Measurements from ENCODE around the gene ANKEF1.

Gene ANKEF1

GRCh38 chr20:10040070-10040975 lies 5.5 kb downstream of the ANKEF1 start:
- TF ChIP-seq MAX (IDR thresholded peaks at IDR 0.05; ENCODE audit: low read depth, low read length), result no peak
- no peak for TF ChIP-seq POLR2A (IDR thresholded peaks at IDR 0.05; ENCODE audit: extremely low read depth, insufficient read length)
- DNase-seq (ENCODE audit: low read depth), result no peak
- no peak overlapping the region for H3K4me3 ChIP-seq (ENCODE audit: low read depth, low read length)

GRCh38 chr20:10042086-10042485 lies 7.3 kb downstream of the ANKEF1 start:
- TF ChIP-seq MAX (IDR thresholded peaks at IDR 0.05; ENCODE audit: low read depth, low read length) (no peak), POLR2A (IDR thresholded peaks at IDR 0.05; ENCODE audit: extremely low read depth, insufficient read length) (no peak), MYC (IDR thresholded peaks at IDR 0.05; ENCODE audit: low read depth, low read length) (no peak), CTCF (IDR thresholded peaks at IDR 0.05; ENCODE audit: low read depth, low read length) (no peak)
- no peak overlapping the region for H3K4me3 ChIP-seq (ENCODE audit: low read depth, low read length)
- DNase-seq (ENCODE audit: low read depth), result no peak

GRCh38 chr20:10047427-10047826 lies 12.6 kb downstream of the ANKEF1 start:
- peak; percentile 9 for DNase-seq (ENCODE audit: low read depth)
- H3K4me3 ChIP-seq (ENCODE audit: low read depth, low read length), result no peak overlapping the region
- TF ChIP-seq MYC (IDR thresholded peaks at IDR 0.05; ENCODE audit: low read depth, low read length) (no peak), CTCF (IDR thresholded peaks at IDR 0.05; ENCODE audit: low read depth, low read length) (peak; percentile 28)

GRCh38 chr20:10051185-10051584 lies 16.4 kb downstream of the ANKEF1 start:
- no peak for DNase-seq (ENCODE audit: low read depth)
- TF ChIP-seq POLR2A (IDR thresholded peaks at IDR 0.05; ENCODE audit: extremely low read depth, insufficient read length), result no peak
- no peak overlapping the region for H3K4me3 ChIP-seq (ENCODE audit: low read depth, low read length)

GRCh38 chr20:10059006-10059405 lies 24.2 kb downstream of the ANKEF1 start:
- TF ChIP-seq POLR2A (IDR thresholded peaks at IDR 0.05; ENCODE audit: extremely low read depth, insufficient read length) (no peak), CTCF (IDR thresholded peaks at IDR 0.05; ENCODE audit: low read depth, low read length) (no peak), MAX (IDR thresholded peaks at IDR 0.05; ENCODE audit: low read depth, low read length) (no peak), MYC (IDR thresholded peaks at IDR 0.05; ENCODE audit: low read depth, low read length) (no peak)
- DNase-seq (ENCODE audit: low read depth), result no peak
- no peak overlapping the region for H3K4me3 ChIP-seq (ENCODE audit: low read depth, low read length)

- DNase-seq (ENCODE audit: low read depth), result peak; percentile 24
- H3K4me3 ChIP-seq (ENCODE audit: low read depth, low read length), result no peak overlapping the region
- TF ChIP-seq MAX (IDR thresholded peaks at IDR 0.05; ENCODE audit: low read depth, low read length) (no peak), MYC (IDR thresholded peaks at IDR 0.05; ENCODE audit: low read depth, low read length) (no peak), CTCF (IDR thresholded peaks at IDR 0.05; ENCODE audit: low read depth, low read length) (no peak), POLR2A (IDR thresholded peaks at IDR 0.05; ENCODE audit: extremely low read depth, insufficient read length) (no peak)
Measured at GRCh38 chr20:10060226-10060625, 25.4 kb downstream of the ANKEF1 start.

- no peak for TF ChIP-seq CTCF (IDR thresholded peaks at IDR 0.05; ENCODE audit: low read depth, low read length)
- TF ChIP-seq POLR2A (IDR thresholded peaks at IDR 0.05; ENCODE audit: extremely low read depth, insufficient read length), result no peak
- TF ChIP-seq MYC (IDR thresholded peaks at IDR 0.05; ENCODE audit: low read depth, low read length), result no peak
- no peak for TF ChIP-seq MAX (IDR thresholded peaks at IDR 0.05; ENCODE audit: low read depth, low read length)
- DNase-seq (ENCODE audit: low read depth), result no peak
- no peak overlapping the region for H3K4me3 ChIP-seq (ENCODE audit: low read depth, low read length)
Measured at GRCh38 chr20:10061641-10062040, 26.9 kb downstream of the ANKEF1 start.
